ENCODE measurements around the gene ARFRP1.

ARFRP1 gene

GRCh38 chr20:63698739-63699465 lies 8.9 kb downstream of the ARFRP1 start:
- no peak for ATAC-seq (replicated peaks)
- no peak overlapping the region for H3K27ac Mint-ChIP-seq
- H3K27me3 Mint-ChIP-seq: no peaks in the 10 kb centered on the region
- peak overlapping the region in 1 of 2 donors; percentile 15 for H3K4me3 Mint-ChIP-seq
- no peak for DNase-seq
- H3K36me3 Mint-ChIP-seq (ENCODE audit: insufficient read depth): peaks cover 23% of the 10 kb centered on the region
- no peaks in the 10 kb centered on the region for H3K9me3 Mint-ChIP-seq
- peaks cover 8 to 17% of the 10 kb centered on the region in 2 donors for H3K4me1 Mint-ChIP-seq (ENCODE audit: low read depth in 2 of 2)

- Mint-ChIP-seq H3K27ac (no peak overlapping the region), H3K9me3 (no peaks in the 10 kb centered on the region), H3K27me3 (no peaks in the 10 kb centered on the region), H3K4me1 (ENCODE audit: low read depth in 2 of 2) (peaks cover 8 to 19% of the 10 kb centered on the region in 2 donors), H3K4me3 (no peak overlapping the region), H3K36me3 (ENCODE audit: insufficient read depth) (peaks cover 27% of the 10 kb centered on the region)
- ATAC-seq (replicated peaks) (no peak), DNase-seq (no peak)
Measured at GRCh38 chr20:63697868-63698545, 9.8 kb downstream of the ARFRP1 start.

DNA sequence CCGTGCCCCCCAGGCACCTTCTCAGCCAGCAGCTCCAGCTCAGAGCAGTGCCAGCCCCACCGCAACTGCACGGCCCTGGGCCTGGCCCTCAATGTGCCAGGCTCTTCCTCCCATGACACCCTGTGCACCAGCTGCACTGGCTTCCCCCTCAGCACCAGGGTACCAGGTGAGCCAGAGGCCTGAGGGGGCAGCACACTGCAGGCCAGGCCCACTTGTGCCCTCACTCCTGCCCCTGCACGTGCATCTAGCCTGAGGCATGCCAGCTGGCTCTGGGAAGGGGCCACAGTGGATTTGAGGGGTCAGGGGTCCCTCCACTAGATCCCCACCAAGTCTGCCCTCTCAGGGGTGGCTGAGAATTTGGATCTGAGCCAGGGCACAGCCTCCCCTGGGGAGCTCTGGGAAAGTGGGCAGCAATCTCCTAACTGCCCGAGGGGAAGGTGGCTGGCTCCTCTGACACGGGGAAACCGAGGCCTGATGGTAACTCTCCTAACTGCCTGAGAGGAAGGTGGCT lies 10.4 kb downstream of the ARFRP1 start:
- Mint-ChIP-seq H3K4me3 (peak overlapping the region in 1 of 2 donors; percentile 29), H3K27ac (no peak overlapping the region), H3K36me3 (ENCODE audit: insufficient read depth) (peaks cover 33% of the 10 kb centered on the region), H3K27me3 (no peaks in the 10 kb centered on the region), H3K9me3 (no peaks in the 10 kb centered on the region), H3K4me1 (ENCODE audit: low read depth in 2 of 2) (peaks cover 8 to 19% of the 10 kb centered on the region in 2 donors)
- ATAC-seq (replicated peaks) (no peak), DNase-seq (no peak)

DNA sequence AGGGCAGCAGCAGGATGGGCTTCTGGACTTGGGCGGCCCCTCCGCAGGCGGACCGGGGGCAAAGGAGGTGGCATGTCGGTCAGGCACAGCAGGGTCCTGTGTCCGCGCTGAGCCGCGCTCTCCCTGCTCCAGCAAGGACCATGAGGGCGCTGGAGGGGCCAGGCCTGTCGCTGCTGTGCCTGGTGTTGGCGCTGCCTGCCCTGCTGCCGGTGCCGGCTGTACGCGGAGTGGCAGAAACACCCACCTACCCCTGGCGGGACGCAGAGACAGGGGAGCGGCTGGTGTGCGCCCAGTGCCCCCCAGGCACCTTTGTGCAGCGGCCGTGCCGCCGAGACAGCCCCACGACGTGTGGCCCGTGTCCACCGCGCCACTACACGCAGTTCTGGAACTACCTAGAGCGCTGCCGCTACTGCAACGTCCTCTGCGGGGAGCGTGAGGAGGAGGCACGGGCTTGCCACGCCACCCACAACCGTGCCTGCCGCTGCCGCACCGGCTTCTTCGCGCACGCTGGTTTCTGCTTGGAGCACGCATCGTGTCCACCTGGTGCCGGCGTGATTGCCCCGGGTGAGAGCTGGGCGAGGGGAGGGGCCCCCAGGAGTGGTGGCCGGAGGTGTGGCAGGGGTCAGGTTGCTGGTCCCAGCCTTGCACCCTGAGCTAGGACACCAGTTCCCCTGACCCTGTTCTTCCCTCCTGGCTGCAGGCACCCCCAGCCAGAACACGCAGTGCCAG lies 11.0 kb downstream of the ARFRP1 start, which contains the start of gene TNFRSF6B:
Gene TNFRSF6B, plus strand, starts transcription at position 25 of the 729 bp plus-strand sequence. Its CDS starts 116 bp downstream, at position 141.
- peak within 1 kb of the TSS; percentile 43 to 47 for H3K4me3 Mint-ChIP-seq
- DNase-seq (no peak), ATAC-seq (replicated peaks) (peak; percentile 39)
- no peaks in the 10 kb centered on the region for H3K9me3 Mint-ChIP-seq
- H3K27ac Mint-ChIP-seq: peak within 1 kb of the TSS in 1 of 2 donors; percentile 97
- H3K27me3 Mint-ChIP-seq: no peaks in the 10 kb centered on the region
- peaks cover 8 to 14% of the 10 kb centered on the region in 2 donors for H3K4me1 Mint-ChIP-seq (ENCODE audit: low read depth in 2 of 2)
- peaks cover 39% of the 10 kb centered on the region for H3K36me3 Mint-ChIP-seq (ENCODE audit: insufficient read depth)

- Mint-ChIP-seq H3K4me3 (peak overlapping the region; percentile 43 to 47), H3K27ac (no peak overlapping the region), H3K9me3 (no peaks in the 10 kb centered on the region), H3K36me3 (ENCODE audit: insufficient read depth) (peaks cover 42% of the 10 kb centered on the region), H3K4me1 (ENCODE audit: low read depth in 2 of 2) (peaks cover 8 to 17% of the 10 kb centered on the region in 2 donors), H3K27me3 (no peaks in the 10 kb centered on the region)
- DNase-seq: no peak
- peak; percentile 73 for ATAC-seq (replicated peaks)
Measured at GRCh38 chr20:63696306-63696627, 11.5 kb downstream of the ARFRP1 start.

- DNase-seq: no peak
- no peaks in the 10 kb centered on the region for H3K9me3 Mint-ChIP-seq
- H3K4me3 Mint-ChIP-seq: peak overlapping the region; percentile 43 to 47
- no peaks in the 10 kb centered on the region for H3K27me3 Mint-ChIP-seq
- peaks cover 8 to 18% of the 10 kb centered on the region in 2 donors for H3K4me1 Mint-ChIP-seq (ENCODE audit: low read depth in 2 of 2)
- ATAC-seq (replicated peaks): no peak
- peak overlapping the region in 1 of 2 donors; percentile 97 for H3K27ac Mint-ChIP-seq
- peaks cover 40% of the 10 kb centered on the region for H3K36me3 Mint-ChIP-seq (ENCODE audit: insufficient read depth)
Measured at GRCh38 chr20:63695424-63696305, 12.1 kb downstream of the ARFRP1 start.

GRCh38 chr20:63694584-63695423 lies 13.0 kb downstream of the ARFRP1 start:
- no peak for DNase-seq
- no peak for ATAC-seq (replicated peaks)
- Mint-ChIP-seq H3K9me3 (no peaks in the 10 kb centered on the region), H3K4me3 (no peak overlapping the region), H3K27ac (peak overlapping the region; percentile 82 to 97), H3K4me1 (ENCODE audit: low read depth in 2 of 2) (peaks cover 8 to 16% of the 10 kb centered on the region in 2 donors), H3K27me3 (no peaks in the 10 kb centered on the region), H3K36me3 (ENCODE audit: insufficient read depth) (peaks cover 34% of the 10 kb centered on the region)

DNA sequence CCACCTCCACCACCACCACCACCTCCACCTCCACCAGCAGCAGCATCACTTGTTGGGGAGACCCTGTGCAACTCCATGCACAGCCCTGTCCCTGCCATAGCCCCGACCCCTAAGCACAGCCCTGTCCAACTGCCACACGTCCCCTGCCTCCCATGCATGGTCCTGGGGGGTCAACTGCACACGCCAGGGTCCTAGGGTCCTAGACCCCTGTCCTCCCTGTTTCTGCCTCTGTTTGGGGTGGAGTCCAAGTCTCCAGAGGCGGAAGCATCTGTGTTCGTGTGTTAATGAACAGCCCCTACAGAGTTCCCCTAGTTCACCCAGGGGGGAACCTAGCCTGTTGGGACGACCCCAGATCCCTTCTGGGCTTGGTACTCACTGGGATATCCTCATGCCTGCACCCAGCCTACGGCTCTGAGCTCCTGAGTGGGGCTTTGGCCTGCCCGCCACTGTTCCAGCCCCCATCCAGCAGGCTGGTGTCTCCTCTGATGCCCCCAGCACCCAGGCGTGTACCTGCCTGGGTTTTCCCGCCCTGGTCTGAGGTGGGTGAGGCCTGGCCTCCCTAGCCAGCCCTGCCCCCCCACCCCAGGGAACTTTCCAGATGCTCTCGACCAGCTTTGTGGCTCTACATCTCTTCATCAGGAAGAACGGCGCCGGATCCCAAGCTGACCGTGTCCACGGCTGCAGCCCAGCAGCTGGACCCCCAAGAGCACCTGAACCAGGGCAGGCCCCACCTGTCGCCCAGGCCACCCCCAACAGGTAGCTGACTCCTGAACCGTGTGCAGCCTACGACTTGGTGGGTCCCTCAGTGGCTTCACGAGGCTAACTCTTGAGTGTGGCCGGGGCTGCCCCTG lies 13.8 kb downstream of the ARFRP1 start:
- ATAC-seq (replicated peaks): no peak
- H3K27me3 Mint-ChIP-seq: no peaks in the 10 kb centered on the region
- H3K27ac Mint-ChIP-seq: peak overlapping the region; percentile 82 to 97
- no peaks in the 10 kb centered on the region for H3K9me3 Mint-ChIP-seq
- peak overlapping the region; percentile 64 to 73 for H3K4me3 Mint-ChIP-seq
- DNase-seq: no peak
- H3K36me3 Mint-ChIP-seq (ENCODE audit: insufficient read depth): peaks cover 34% of the 10 kb centered on the region
- peaks cover 3 to 14% of the 10 kb centered on the region in 2 donors for H3K4me1 Mint-ChIP-seq (ENCODE audit: low read depth in 2 of 2)

DNA sequence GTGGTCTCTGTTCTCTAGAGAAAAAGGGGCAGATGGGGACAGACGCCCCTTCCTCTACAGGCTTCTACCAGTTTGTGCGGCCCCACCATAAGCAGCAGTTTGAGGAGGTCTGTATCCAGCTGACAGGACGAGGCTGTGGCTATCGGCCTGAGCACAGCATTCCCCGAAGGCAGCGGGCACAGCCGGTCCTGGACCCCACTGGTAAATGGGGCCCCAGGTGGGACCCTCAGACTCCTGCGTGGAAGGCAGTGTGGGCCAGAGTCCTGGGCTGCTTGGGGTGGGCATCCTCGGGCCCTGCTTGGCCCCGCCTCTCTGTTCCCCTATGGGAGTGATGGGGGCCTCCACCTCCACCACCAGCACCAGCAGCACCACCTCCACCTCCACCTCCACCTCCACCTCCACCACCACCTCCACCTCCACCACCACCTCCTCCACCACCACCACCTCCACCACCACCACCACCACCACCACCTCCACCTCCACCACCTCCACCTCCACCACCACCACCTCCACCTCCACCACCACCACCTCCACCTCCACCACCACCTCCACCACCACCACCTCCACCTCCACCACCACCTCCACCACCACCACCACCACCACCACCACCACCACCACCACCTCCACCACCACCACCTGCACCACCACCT lies 14.6 kb downstream of the ARFRP1 start:
- H3K27me3 Mint-ChIP-seq: no peaks in the 10 kb centered on the region
- H3K36me3 Mint-ChIP-seq (ENCODE audit: insufficient read depth): peaks cover 36% of the 10 kb centered on the region
- peak overlapping the region; percentile 64 to 73 for H3K4me3 Mint-ChIP-seq
- no peak for ATAC-seq (replicated peaks)
- H3K27ac Mint-ChIP-seq: peak overlapping the region; percentile 82 to 97
- DNase-seq: no peak
- H3K9me3 Mint-ChIP-seq: no peaks in the 10 kb centered on the region
- H3K4me1 Mint-ChIP-seq (ENCODE audit: low read depth in 2 of 2): peaks cover 3 to 14% of the 10 kb centered on the region in 2 donors

DNA sequence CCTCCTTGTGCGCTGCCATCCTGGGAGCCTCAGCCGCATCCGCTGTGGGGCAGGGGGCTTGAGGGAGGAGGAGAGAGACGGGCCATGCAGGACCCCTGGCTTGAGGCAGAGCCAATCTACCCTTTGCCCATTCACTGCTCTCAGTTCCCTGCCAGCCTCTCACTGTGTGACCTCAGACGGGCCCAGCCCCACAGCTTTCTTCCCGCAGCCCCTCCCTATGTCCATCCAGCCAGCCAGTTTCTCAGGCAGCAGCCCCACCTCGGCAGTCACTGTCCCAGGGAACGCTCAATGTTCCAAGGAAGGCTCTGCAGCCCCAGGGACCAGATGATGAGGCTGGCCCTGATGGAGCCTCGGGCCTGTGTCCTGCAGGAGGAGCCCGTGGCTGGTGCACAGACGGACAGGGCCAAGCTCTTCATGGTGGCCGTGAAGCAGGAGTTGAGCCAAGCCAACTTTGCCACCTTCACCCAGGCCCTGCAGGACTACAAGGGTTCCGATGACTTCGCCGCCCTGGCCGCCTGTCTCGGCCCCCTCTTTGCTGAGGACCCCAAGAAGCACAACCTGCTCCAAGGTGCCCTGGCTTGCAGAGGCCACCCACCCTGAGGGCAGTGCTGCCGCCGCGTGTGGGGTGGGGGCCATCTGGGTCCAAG lies 15.2 kb downstream of the ARFRP1 start:
- peak overlapping the region in 1 of 2 donors; percentile 97 for H3K27ac Mint-ChIP-seq

More for the DNA sequence above, 15.2 kb downstream of the ARFRP1 start:
- Mint-ChIP-seq H3K9me3 (no peaks in the 10 kb centered on the region), H3K4me1 (ENCODE audit: low read depth in 2 of 2) (peaks cover 3 to 11% of the 10 kb centered on the region in 2 donors), H3K27me3 (no peaks in the 10 kb centered on the region), H3K36me3 (ENCODE audit: insufficient read depth) (peaks cover 37% of the 10 kb centered on the region), H3K4me3 (peak overlapping the region in 1 of 2 donors; percentile 23)
- no peak for ATAC-seq (replicated peaks)
- DNase-seq: no peak
